ENCODE results near the gene AFAP1. TPM values are rescaled to one million over a fixed set of nuclear protein-coding genes. Genes with fewer than 3 reads are reported as not detected.

The AFAP1 gene
- total RNA-seq, 1 donor from 2014 or later = 28.7 TPM

GRCh38 chr4:7967501-7968261 lies 28.0 kb upstream of the AFAP1 start:
- intact Hi-C loops (cut with DNase I) = no loop called here
- Histone ChIP-seq H3K9me3 (no peaks in the 10 kb centered on the region), H3K4me1 (peaks cover 50% of the 10 kb centered on the region), H3K4me3 (no peak overlapping the region), H3K27ac (peak overlapping the region; percentile 82), H3K27me3 (no peaks in the 10 kb centered on the region), H3K36me3 (no peaks in the 10 kb centered on the region)
- DNase-seq = no peak
- TF ChIP-seq, protein P1, sequence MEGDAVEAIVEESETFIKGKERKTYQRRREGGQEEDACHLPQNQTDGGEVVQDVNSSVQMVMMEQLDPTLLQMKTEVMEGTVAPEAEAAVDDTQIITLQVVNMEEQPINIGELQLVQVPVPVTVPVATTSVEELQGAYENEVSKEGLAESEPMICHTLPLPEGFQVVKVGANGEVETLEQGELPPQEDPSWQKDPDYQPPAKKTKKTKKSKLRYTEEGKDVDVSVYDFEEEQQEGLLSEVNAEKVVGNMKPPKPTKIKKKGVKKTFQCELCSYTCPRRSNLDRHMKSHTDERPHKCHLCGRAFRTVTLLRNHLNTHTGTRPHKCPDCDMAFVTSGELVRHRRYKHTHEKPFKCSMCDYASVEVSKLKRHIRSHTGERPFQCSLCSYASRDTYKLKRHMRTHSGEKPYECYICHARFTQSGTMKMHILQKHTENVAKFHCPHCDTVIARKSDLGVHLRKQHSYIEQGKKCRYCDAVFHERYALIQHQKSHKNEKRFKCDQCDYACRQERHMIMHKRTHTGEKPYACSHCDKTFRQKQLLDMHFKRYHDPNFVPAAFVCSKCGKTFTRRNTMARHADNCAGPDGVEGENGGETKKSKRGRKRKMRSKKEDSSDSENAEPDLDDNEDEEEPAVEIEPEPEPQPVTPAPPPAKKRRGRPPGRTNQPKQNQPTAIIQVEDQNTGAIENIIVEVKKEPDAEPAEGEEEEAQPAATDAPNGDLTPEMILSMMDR (IDR thresholded peaks at IDR 0.05) = no peak
- ATAC-seq = no peak

GRCh38 chr4:7967063-7967440 lies 27.4 kb upstream of the AFAP1 start:
- ATAC-seq (no peak), DNase-seq (no peak)
- Histone ChIP-seq H3K4me3 (no peak overlapping the region), H3K27me3 (no peaks in the 10 kb centered on the region), H3K9me3 (no peaks in the 10 kb centered on the region), H3K27ac (no peak overlapping the region), H3K4me1 (peaks cover 50% of the 10 kb centered on the region), H3K36me3 (no peaks in the 10 kb centered on the region)
- TF ChIP-seq, protein P1 (IDR thresholded peaks at IDR 0.05) = no peak
- intact Hi-C loops (cut with DNase I) = no loop called here

DNA sequence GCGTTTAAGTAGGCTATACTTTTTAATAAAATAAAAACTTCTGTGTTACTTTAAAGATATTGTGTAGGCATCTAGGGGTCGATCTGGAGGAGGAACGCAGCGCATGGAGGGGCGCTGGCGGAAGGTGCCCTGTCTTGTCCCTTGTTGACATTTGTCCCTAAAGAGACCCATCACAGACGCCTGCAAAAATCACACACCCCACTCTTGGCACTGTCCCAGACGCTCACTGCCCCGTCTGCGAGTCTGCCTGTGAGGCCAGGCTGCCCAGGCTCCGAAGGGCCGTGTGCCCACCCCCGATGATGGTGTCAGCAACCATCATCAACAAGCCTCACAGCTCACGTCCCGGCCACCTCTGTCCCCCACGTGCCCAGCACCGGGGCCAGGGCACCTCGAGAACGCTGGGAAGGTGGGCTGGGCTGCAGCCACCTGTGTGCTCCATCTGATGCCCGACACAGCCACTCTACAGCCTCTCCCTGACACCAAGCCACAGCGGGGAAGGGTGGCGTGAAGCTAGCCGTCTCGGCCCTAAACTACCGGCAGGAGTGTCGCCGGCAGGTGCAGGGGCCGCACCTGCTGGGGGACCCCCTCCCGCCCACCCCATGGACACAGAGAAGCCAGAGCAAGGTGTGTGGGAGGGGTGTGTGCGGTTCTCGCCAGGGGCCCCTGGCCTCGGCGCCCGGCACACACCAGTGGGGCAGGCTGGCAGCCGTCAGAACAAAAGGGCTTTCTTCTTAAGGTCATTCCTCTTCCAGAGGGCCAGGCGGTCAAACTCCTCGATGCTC lies 26.8 kb upstream of the AFAP1 start:
- H3K4me1 ChIP-seq = peaks cover 49% of the 10 kb centered on the region

DNA sequence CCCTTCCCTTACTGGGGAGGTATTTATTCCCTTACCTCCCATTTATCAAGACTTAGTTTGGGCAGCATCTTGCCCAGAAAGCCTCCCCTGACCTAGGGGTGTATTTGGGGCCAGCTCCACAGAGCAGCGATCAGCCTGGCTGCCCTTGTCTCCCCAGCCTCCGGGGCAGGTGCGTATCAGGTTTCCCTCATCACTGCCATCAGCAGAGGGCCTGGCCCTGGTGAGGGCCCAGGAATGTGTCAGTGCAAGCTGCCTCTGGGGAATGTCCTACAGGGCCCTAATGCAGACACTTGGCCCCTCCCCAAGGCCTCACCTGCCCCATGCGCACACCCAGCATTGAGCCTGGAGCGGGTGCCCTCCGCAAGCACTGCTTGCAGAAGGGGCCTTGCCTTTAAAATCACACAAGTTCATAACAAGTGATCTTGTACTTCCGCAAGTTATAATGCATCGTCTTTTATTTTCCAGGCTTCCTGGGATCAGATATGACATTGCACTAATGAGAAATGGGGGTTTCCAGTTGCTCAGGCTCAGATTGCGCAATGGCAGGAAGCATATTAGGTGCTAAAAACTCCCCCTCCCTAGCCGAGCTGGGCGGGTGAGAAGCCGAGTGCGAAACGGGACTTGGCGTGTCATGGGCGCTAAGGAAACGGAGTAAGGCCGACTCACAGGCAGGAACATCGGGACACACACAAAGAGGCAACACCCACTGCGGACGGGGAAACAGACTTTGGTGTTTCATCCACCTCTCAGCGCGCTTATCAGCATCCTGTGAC lies 25.4 kb upstream of the AFAP1 start:
- TF ChIP-seq, protein P1 (IDR thresholded peaks at IDR 0.05) = no peak
- DNase-seq = no peak
- Histone ChIP-seq H3K36me3 (no peaks in the 10 kb centered on the region), H3K4me1 (peaks cover 50% of the 10 kb centered on the region), H3K27ac (peak overlapping the region; percentile 71), H3K27me3 (no peaks in the 10 kb centered on the region), H3K4me3 (no peak overlapping the region), H3K9me3 (no peaks in the 10 kb centered on the region)
- peak; percentile 34 for ATAC-seq
- intact Hi-C loops (cut with DNase I) = no loop called here

More for the DNA sequence above, 26.8 kb upstream of the AFAP1 start:
- Histone ChIP-seq H3K9me3 (no peaks in the 10 kb centered on the region), H3K27me3 (no peaks in the 10 kb centered on the region), H3K27ac (no peak overlapping the region), H3K4me3 (no peak overlapping the region), H3K36me3 (no peaks in the 10 kb centered on the region)
- no peak for ATAC-seq
- no peak for DNase-seq
- TF ChIP-seq, protein P1 (IDR thresholded peaks at IDR 0.05) = no peak
- intact Hi-C loops (cut with DNase I) = no loop called here

DNA sequence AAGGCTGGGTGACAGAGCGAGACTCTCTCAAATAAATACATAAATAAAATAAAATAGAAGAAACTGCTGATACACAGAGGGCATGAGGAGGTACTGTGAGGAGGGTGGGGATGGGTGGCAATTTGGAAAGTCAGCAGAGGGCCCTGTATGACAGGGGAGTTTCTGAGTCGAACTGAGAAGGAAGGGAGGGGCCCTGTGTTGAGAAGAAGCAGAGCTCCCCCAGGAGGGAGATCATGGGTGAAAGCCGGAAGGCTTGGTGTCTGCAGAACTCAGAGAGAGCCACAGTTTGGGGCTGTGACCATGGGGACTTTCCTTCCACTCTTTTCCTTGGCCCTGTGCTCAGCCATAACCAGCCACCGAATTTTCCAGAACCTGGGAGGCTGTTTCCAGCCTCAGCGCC lies 24.8 kb upstream of the AFAP1 start:
- peak overlapping the region; percentile 71 for H3K27ac ChIP-seq
- intact Hi-C loops (cut with DNase I) = no loop called here
- DNase-seq (no peak), ATAC-seq (no peak)
- H3K27me3 ChIP-seq = no peaks in the 10 kb centered on the region
- TF ChIP-seq, protein P1 (IDR thresholded peaks at IDR 0.05) = no peak
- H3K36me3 ChIP-seq = no peaks in the 10 kb centered on the region
- H3K9me3 ChIP-seq = no peaks in the 10 kb centered on the region
- no peak overlapping the region for H3K4me3 ChIP-seq
- H3K4me1 ChIP-seq = peaks cover 49% of the 10 kb centered on the region
